Vagina (tissue), 2 donors: ENCODE measurements around the gene MYL11.

Source experiments
- CTCF ChIP-seq, 3 experiments: fragments of 450-650 bp in 2 of 3; fragments of 200-600 bp in 1 of 3; sonication (generic) in 1 of 3; IDR thresholded peaks; one replicate each; pipeline ENCODE4 v1.5.1; 2017 to 2019; ENCODE audit warnings: antibody characterized with exemption in 3 of 3, mild to moderate bottlenecking in 2 of 3, moderate library complexity in 2 of 3
- POLR2A ChIP-seq, 2 donors: fragments of 450-650 bp; IDR thresholded peaks; one replicate each; pipeline ENCODE4 v1.6.1; 2017; ENCODE audit warnings: antibody characterized with exemption in 2 of 2, mild to moderate bottlenecking in 2 of 2, moderate library complexity in 2 of 2

GRCh38 chr16:30395992-30396585 is 21.5 kb downstream of the MYL11 start:
- TF ChIP-seq POLR2A (IDR thresholded peaks at IDR 0.05), result no peak
- TF ChIP-seq CTCF (IDR thresholded peaks at IDR 0.05), result no peak
